Measurements from ENCODE around the gene NRG2.

The NRG2 gene

GRCh38 chr5:139982157-139982974, 60.7 kb downstream of the NRG2 start:
- no peaks in the 10 kb centered on the region for H3K27me3 ChIP-seq (ENCODE audit: low read length)
- TF ChIP-seq CTCF (IDR thresholded peaks at IDR 0.05; ENCODE audit: insufficient read depth, low read length, poor library complexity, severe bottlenecking) (no peak), EZH2phosphoT487 (conservative IDR thresholded peaks at IDR 0.05; ENCODE audit: low read length) (no peak)
- no peaks in the 10 kb centered on the region for H4K20me1 ChIP-seq (ENCODE audit: low read depth, low read length)
- no peak overlapping the region for H3K4me2 ChIP-seq (ENCODE audit: low read depth, low read length, poor library complexity, severe bottlenecking)
- no peaks in the 10 kb centered on the region for H3K36me3 ChIP-seq (ENCODE audit: low read length)
- no peak overlapping the region for H3K27ac ChIP-seq (ENCODE audit: low read depth, low read length)
- no peaks in the 10 kb centered on the region for H3K79me2 ChIP-seq (ENCODE audit: insufficient read depth, low read length)
- H3K9ac ChIP-seq (ENCODE audit: low read length): no peak overlapping the region
- no peaks in the 10 kb centered on the region for H3K9me2 ChIP-seq (replicated peaks; ENCODE audit: insufficient read depth, low read length)
- no peaks in the 10 kb centered on the region for H3F3A ChIP-seq (ENCODE audit: insufficient read depth)
- H3K9me3 ChIP-seq (ENCODE audit: insufficient read depth, low read length): no peaks in the 10 kb centered on the region
- no peak overlapping the region for H3K4me3 ChIP-seq (ENCODE audit: insufficient read depth, low read length, poor library complexity, severe bottlenecking)
- H2AFZ ChIP-seq (ENCODE audit: low read depth, low read length, severe bottlenecking): no peak overlapping the region

- H3K27me3 ChIP-seq (ENCODE audit: low read length): no peaks in the 10 kb centered on the region
- no peak overlapping the region for H3K27ac ChIP-seq (ENCODE audit: low read depth, low read length)
- no peak overlapping the region for H3K9ac ChIP-seq (ENCODE audit: low read length)
- TF ChIP-seq EZH2phosphoT487 (conservative IDR thresholded peaks at IDR 0.05; ENCODE audit: low read length) (no peak), CTCF (IDR thresholded peaks at IDR 0.05; ENCODE audit: insufficient read depth, low read length, poor library complexity, severe bottlenecking) (no peak)
- no peaks in the 10 kb centered on the region for H3K9me2 ChIP-seq (replicated peaks; ENCODE audit: insufficient read depth, low read length)
- no peaks in the 10 kb centered on the region for H3F3A ChIP-seq (ENCODE audit: insufficient read depth)
- no peaks in the 10 kb centered on the region for H3K9me3 ChIP-seq (ENCODE audit: insufficient read depth, low read length)
- no peaks in the 10 kb centered on the region for H3K36me3 ChIP-seq (ENCODE audit: low read length)
- H3K4me3 ChIP-seq (ENCODE audit: insufficient read depth, low read length, poor library complexity, severe bottlenecking): no peak overlapping the region
- H2AFZ ChIP-seq (ENCODE audit: low read depth, low read length, severe bottlenecking): no peak overlapping the region
- no peaks in the 10 kb centered on the region for H4K20me1 ChIP-seq (ENCODE audit: low read depth, low read length)
- no peaks in the 10 kb centered on the region for H3K79me2 ChIP-seq (ENCODE audit: insufficient read depth, low read length)
- H3K4me2 ChIP-seq (ENCODE audit: low read depth, low read length, poor library complexity, severe bottlenecking): no peak overlapping the region
Observed at GRCh38 chr5:139980765-139981164, 62.3 kb downstream of the NRG2 start.

- Histone ChIP-seq H3K9me3 (ENCODE audit: insufficient read depth, low read length) (no peaks in the 10 kb centered on the region), H3K9ac (ENCODE audit: low read length) (no peak overlapping the region), H4K20me1 (ENCODE audit: low read depth, low read length) (no peaks in the 10 kb centered on the region), H2AFZ (ENCODE audit: low read depth, low read length, severe bottlenecking) (no peak overlapping the region), H3K4me2 (ENCODE audit: low read depth, low read length, poor library complexity, severe bottlenecking) (no peak overlapping the region), H3K4me3 (ENCODE audit: insufficient read depth, low read length, poor library complexity, severe bottlenecking) (no peak overlapping the region), H3K27me3 (ENCODE audit: low read length) (no peaks in the 10 kb centered on the region), H3F3A (ENCODE audit: insufficient read depth) (no peaks in the 10 kb centered on the region), H3K27ac (ENCODE audit: low read depth, low read length) (no peak overlapping the region), H3K36me3 (ENCODE audit: low read length) (no peaks in the 10 kb centered on the region), H3K79me2 (ENCODE audit: insufficient read depth, low read length) (no peaks in the 10 kb centered on the region), H3K9me2 (replicated peaks; ENCODE audit: insufficient read depth, low read length) (no peaks in the 10 kb centered on the region)
- no peak for TF ChIP-seq CTCF (IDR thresholded peaks at IDR 0.05; ENCODE audit: insufficient read depth, low read length, poor library complexity, severe bottlenecking)
- no peak for TF ChIP-seq EZH2phosphoT487 (conservative IDR thresholded peaks at IDR 0.05; ENCODE audit: low read length)
Observed at GRCh38 chr5:139979943-139980342, 63.2 kb downstream of the NRG2 start.
